Heart right ventricle (tissue), 16 donors: ENCODE measurements around the gene TMX3. TPM values are rescaled to one million over a fixed set of nuclear protein-coding genes. Genes with fewer than 3 reads are reported as not detected.

Experiments used
- ATAC-seq, 8 donors: fragments of 200-7000 bp; cut with Tn5 transposase; one replicate each; pipeline ENCODE4 v1.9.1; 2020; ENCODE audit warnings: mild to moderate bottlenecking in 8 of 8, moderate library complexity in 8 of 8, moderate number of reproducible peaks in 1 of 8
- DNase-seq, 2 donors: peaks; one replicate each; pipeline ENCODE4 v3.0.0-alpha.2; 2020
- H3K27ac ChIP-seq, 10 donors: fragments of 200-600 bp; sonication (generic) in 2 of 10; one replicate each; pipeline versions ENCODE4 v1.5.0 to v1.8.0; 2020 to 2022; ENCODE audit warnings: mild to moderate bottlenecking in 3 of 10
- H3K27me3 ChIP-seq, 7 donors: fragments of 200-600 bp; one replicate each; pipeline ENCODE4 v1.8.0; 2021 to 2022; ENCODE audit warnings: mild to moderate bottlenecking in 2 of 7
- H3K36me3 ChIP-seq, 9 donors: fragments of 200-600 bp; sonication (generic) in 1 of 9; one replicate each; pipeline versions ENCODE4 v1.5.0 to v1.8.0; 2020 to 2022; ENCODE audit warnings: mild to moderate bottlenecking in 2 of 9
- H3K4me1 ChIP-seq, 9 donors: fragments of 200-600 bp; sonication (generic) in 1 of 9; one replicate each; pipeline versions ENCODE4 v1.5.0 to v1.8.0; 2020 to 2022; ENCODE audit warnings: mild to moderate bottlenecking in 4 of 9
- H3K4me3 ChIP-seq, 10 donors: fragments of 200-600 bp; sonication (generic) in 2 of 10; one replicate each; pipeline versions ENCODE4 v1.5.0 to v1.8.0; 2020 to 2022; ENCODE audit warnings: mild to moderate bottlenecking in 7 of 10, moderate library complexity in 2 of 10
- H3K9me3 ChIP-seq, 11 donors: fragments of 200-600 bp in 10 of 11; sonication (generic) in 2 of 11; one replicate each; pipeline versions ENCODE4 v1.5.0 to v1.8.0; 2013 to 2022; ENCODE audit warnings: mild to moderate bottlenecking in 2 of 11, control low read depth in 1 of 11, moderate library complexity in 1 of 11
- WGBS, 2 donors: extraction: QIAGEN DNeasy Blood & Tissue Kit; methylation state at CpG; one replicate each; pipeline ENCODE4 v1.1.7; 2013; ENCODE audit warnings: inconsistent platforms in 1 of 2; 5-methylcytosine and 5-hydroxymethylcytosine counted together
- intact Hi-C, 10 donors: fragments of 100-400 bp; cut with DNase I; formaldehyde crosslinking; loops; one replicate each; pipeline versions ENCODE4 v1.11.1 to v1.14.2; 2022
- polyA plus RNA-seq, 2 donors: library from polyadenylated mRNA; stranded (reverse); fragments of 200-250 nt; gene quantifications; one replicate each; pipeline ENCODE4 v1.2.3, GENCODE V29; 2013
- total RNA-seq, 10 donors: library from RNA; stranded (reverse); fragmentation: NEBNext Ultra II Directional in 3 of 10; extraction: Animal tissue kit (Norgen Biotek cat#: 25700) in 3 of 10; gene quantifications; one replicate each; pipeline versions ENCODE4 v1.2.1 to v1.2.4, GENCODE V29; 2021 to 2023
- TF ChIP-seq, protein P1 (sequence below), 9 donors: fragments of 200-600 bp; sonication (generic) in 2 of 9; IDR thresholded peaks; one replicate each; pipeline versions ENCODE4 v1.5.0 to v1.8.0; 2021 to 2022; ENCODE audit warnings: antibody characterized with exemption in 9 of 9, mild to moderate bottlenecking in 5 of 9, moderate library complexity in 1 of 9
- donor health status: Arrhythmogenic right ventricular cardiomyopathy.
- donor health status: ischemic (EF 13 %, LVEDD 7.1; RV severe dilation, severe dysfunction).
- donor health status: healthy with polysubstance abuse.
- donor health status: DM: no; HTN: yes; CAD: no.
- donor health status: DM: no; HTN: no; CAD: no.
- donor health status: ischemic (EF 25% LVEDD 6.9; RV normal size, moderate dysfunction).
- donor health status: ischemic (EF 25% LVEDD 5.7; RV mildly dilated, moderate dysfunction).
- donor health status: healthy.
- donor health status: DM: yes; HTN: yes; CAD: no.
- donor health status: Ischemic cardiomyopathy.
- donor health status: ischemic (EF 35%, LVEDD 5.7; RV mildly dilated, moderate dysfunction).
- donor health status: nonischemic (EF 11% LVEDD 7.7; RV severe dilation, severe dysfunction).
- donor health status: DM: yes; HTN: yes; CAD: no.
- donor health status: PGD.
- donor health status: ischemic (EF 29% LVEDD 5.4; RV normal size, mild dysfunction).
- donor health status: nonischemic (EF 23%, LVEDD 6.1; RV moderate dilation, normal function).

TMX3 gene
- total and polyA plus RNA-seq, 12 donors: 13.3 to 38.8 (median 29.8) TPM

DNA sequence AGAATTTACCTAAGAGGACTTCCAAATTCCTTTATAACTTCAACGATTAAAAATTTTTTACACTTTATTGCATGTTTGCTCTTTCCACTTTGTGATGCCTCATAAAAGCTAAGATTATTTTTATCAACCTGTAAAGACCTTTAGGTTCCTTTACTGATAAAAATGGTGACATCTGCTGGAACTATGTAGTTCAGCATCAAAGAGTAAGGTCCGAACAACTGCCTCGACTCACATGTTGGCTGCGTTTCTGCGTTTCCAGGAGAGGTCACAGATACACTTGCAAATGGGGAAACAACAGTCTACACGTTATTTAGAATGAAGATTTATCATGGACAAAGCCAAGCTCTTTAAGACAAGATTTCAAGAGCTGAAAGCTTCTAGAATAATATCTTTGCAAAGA is 18.8 kb upstream of the TMX3 start:
- Histone ChIP-seq H3K9me3 (no peaks in the 10 kb centered on the region), H3K4me1 (peaks cover 0 to 6% (median 0%) of the 10 kb centered on the region in 9 donors), H3K27me3 (no peaks in the 10 kb centered on the region), H3K36me3 (no peaks in the 10 kb centered on the region), H3K27ac (no peak overlapping the region), H3K4me3 (no peak overlapping the region)
- DNase-seq (no peak), ATAC-seq (no peak)
- intact Hi-C loops: loop anchor here in 2 of 10 donors (10.0 kb wide), 2 partner anchors 49 to 1519 kb away; no protein-coding TSS in a partner anchor
- 41 to 54% methylated on average over 6 of the region's 6 CpGs for WGBS, 2 donors
- TF ChIP-seq, protein P1, sequence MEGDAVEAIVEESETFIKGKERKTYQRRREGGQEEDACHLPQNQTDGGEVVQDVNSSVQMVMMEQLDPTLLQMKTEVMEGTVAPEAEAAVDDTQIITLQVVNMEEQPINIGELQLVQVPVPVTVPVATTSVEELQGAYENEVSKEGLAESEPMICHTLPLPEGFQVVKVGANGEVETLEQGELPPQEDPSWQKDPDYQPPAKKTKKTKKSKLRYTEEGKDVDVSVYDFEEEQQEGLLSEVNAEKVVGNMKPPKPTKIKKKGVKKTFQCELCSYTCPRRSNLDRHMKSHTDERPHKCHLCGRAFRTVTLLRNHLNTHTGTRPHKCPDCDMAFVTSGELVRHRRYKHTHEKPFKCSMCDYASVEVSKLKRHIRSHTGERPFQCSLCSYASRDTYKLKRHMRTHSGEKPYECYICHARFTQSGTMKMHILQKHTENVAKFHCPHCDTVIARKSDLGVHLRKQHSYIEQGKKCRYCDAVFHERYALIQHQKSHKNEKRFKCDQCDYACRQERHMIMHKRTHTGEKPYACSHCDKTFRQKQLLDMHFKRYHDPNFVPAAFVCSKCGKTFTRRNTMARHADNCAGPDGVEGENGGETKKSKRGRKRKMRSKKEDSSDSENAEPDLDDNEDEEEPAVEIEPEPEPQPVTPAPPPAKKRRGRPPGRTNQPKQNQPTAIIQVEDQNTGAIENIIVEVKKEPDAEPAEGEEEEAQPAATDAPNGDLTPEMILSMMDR (IDR thresholded peaks at IDR 0.05): no peak

DNA sequence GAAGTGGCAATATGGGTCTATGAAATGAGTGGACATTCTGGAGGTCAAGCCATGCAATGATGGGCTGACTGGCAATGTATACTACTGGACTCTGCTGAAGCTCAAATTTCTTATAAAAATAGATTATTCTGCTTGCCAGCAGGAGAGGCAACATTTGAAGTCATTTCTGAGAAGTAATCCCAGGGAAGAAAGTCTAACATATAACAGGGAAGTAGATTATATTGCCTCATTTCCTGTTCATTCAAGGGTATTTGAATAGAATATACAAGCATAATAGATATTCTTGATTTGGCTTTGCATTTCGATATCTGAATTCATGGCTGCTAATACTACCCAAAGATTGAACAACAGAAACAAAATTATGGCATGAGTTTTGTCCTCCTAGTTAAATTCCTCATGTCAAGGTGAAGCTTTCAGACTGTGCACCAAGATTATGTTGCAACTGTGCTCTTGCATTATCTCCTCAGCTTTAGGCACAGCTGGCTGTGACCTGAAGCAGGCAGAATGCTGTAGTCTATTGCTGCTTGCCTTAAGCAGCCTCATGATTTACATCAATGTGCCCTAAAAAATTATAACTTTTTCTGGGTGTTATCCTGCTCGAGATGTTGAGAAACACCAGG is 13.3 kb upstream of the TMX3 start:
- Histone ChIP-seq H3K27me3 (no peaks in the 10 kb centered on the region), H3K36me3 (no peaks in the 10 kb centered on the region), H3K9me3 (no peaks in the 10 kb centered on the region), H3K27ac (no peak overlapping the region), H3K4me1 (peaks cover 0 to 13% (median 0%) of the 10 kb centered on the region in 9 donors), H3K4me3 (no peak overlapping the region)
- intact Hi-C loops: no loop called here
- ATAC-seq (no peak), DNase-seq (no peak)
- 82 to 87% methylated on average over 2 of the region's 2 CpGs for WGBS, 2 donors
- TF ChIP-seq, protein P1 (IDR thresholded peaks at IDR 0.05): no peak

DNA sequence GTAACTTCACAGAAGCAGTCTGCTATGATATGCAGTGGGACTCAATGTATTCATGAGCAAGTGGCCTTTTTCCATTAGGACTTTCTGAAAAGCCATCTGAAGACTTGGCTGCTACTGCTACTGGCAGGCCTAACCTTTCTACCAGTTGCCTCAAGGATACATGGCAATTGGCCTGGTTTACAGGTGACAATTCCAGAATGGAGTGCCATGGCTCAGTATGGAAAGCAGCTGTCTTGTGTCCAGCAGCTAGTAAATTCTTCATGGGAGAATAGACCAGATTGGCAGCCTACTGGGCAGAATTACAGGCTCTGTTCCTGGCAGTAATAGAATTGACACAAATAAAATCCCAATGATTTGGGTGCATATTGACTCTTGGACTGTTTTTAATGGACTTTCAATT is 12.6 kb upstream of the TMX3 start:
- intact Hi-C loops: no loop called here
- ATAC-seq (no peak), DNase-seq (no peak)
- Histone ChIP-seq H3K9me3 (no peaks in the 10 kb centered on the region), H3K27ac (no peak overlapping the region), H3K4me1 (peaks cover 0 to 20% (median 0%) of the 10 kb centered on the region in 9 donors), H3K4me3 (no peak overlapping the region), H3K27me3 (no peaks in the 10 kb centered on the region), H3K36me3 (no peaks in the 10 kb centered on the region)
- TF ChIP-seq, protein P1 (IDR thresholded peaks at IDR 0.05): no peak

DNA sequence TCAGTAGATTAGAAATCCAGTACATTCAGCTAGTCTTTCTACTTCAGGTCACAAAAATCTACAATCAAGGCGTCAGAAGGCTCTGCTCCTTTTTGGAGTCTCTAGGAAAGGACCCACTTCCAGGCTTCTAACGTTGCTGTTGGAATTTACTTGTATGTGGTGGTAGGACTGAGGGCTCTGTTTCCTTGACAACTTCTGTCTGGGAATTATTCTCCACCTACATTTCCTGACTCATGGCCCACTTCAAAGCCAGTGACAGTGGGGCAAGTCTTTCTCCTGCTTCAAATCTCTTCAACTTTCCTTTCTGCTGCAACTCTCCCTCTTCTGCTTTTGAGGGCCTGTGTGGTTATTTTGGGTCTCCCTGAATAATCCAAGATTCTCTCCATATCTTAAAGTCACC is 10.4 kb upstream of the TMX3 start:
- H3K4me3 ChIP-seq: no peak overlapping the region
- DNase-seq: no peak
- ATAC-seq: no peak
- no peaks in the 10 kb centered on the region for H3K27me3 ChIP-seq
- TF ChIP-seq, protein P1 (IDR thresholded peaks at IDR 0.05): no peak
- H3K4me1 ChIP-seq: peaks cover 0 to 33% (median 0%) of the 10 kb centered on the region in 9 donors
- H3K27ac ChIP-seq: no peak overlapping the region
- 74 to 81% methylated on average over 2 of the region's 2 CpGs for WGBS, 2 donors
- H3K36me3 ChIP-seq: no peaks in the 10 kb centered on the region
- intact Hi-C loops: no loop called here
- H3K9me3 ChIP-seq: no peaks in the 10 kb centered on the region
